ENCODE results near the gene ABHD16A. TPM values are rescaled to one million over a fixed set of nuclear protein-coding genes. Genes with fewer than 3 reads are reported as not detected.
A peak's percentile ranks its signal among the peaks of the same experiment; 100 is the strongest.

Gene ABHD16A
- total RNA-seq, 2 donors from 2014 or later, result 49.3 to 52.8 TPM

- no peaks in the 10 kb centered on the region for H3K36me3 ChIP-seq
- H3K9me3 ChIP-seq, result no peaks in the 10 kb centered on the region
- no peak for TF ChIP-seq CTCF (IDR thresholded peaks at IDR 0.05)
- no peak for ATAC-seq (ENCODE audit: insufficient number of reproducible peaks, low FRiP score, low read depth)
- no peak for DNase-seq (ENCODE audit: low spot score)
- peak overlapping the region; percentile 82 for H3K4me3 ChIP-seq
- peak overlapping the region; percentile 78 to 90 for H3K27ac ChIP-seq
- peaks cover 25 to 63% of the 10 kb centered on the region in 2 donors for H3K4me1 ChIP-seq (ENCODE audit: control insufficient read depth in 1 of 2, low read depth in 2 of 2)
- no peaks in the 10 kb centered on the region for H3K27me3 ChIP-seq (replicated peaks; ENCODE audit: insufficient read depth)
Observed at GRCh38 chr6:31661262-31662123, 41.6 kb downstream of the ABHD16A start.

GRCh38 chr6:31660381-31661261 is 42.5 kb downstream of the ABHD16A start, which contains the start of gene C6orf47:
Gene C6orf47, minus strand, starts transcription at chr6:31660778. Its CDS starts 831 bp downstream, at chr6:31659947.
- Histone ChIP-seq H3K27me3 (replicated peaks; ENCODE audit: insufficient read depth) (no peaks in the 10 kb centered on the region), H3K9me3 (no peaks in the 10 kb centered on the region), H3K4me3 (peak within 1 kb of the TSS; percentile 82), H3K4me1 (ENCODE audit: control insufficient read depth in 1 of 2, low read depth in 2 of 2) (peaks cover 25 to 61% of the 10 kb centered on the region in 2 donors), H3K27ac (peak within 1 kb of the TSS; percentile 82 to 90), H3K36me3 (no peaks in the 10 kb centered on the region)
- TF ChIP-seq CTCF (IDR thresholded peaks at IDR 0.05), result no peak
- ATAC-seq (ENCODE audit: insufficient number of reproducible peaks, low FRiP score, low read depth), result peak; percentile 48
- DNase-seq (ENCODE audit: low spot score), result peak; percentile 54

GRCh38 chr6:31659649-31660380 is 43.3 kb downstream of the ABHD16A start:
- peak overlapping the region; percentile 82 to 90 for H3K27ac ChIP-seq
- ATAC-seq (ENCODE audit: insufficient number of reproducible peaks, low FRiP score, low read depth) (no peak), DNase-seq (ENCODE audit: low spot score) (no peak)
- no peaks in the 10 kb centered on the region for H3K36me3 ChIP-seq
- H3K9me3 ChIP-seq, result no peaks in the 10 kb centered on the region
- no peak for TF ChIP-seq CTCF (IDR thresholded peaks at IDR 0.05)
- H3K4me1 ChIP-seq (ENCODE audit: control insufficient read depth in 1 of 2, low read depth in 2 of 2), result peaks cover 25 to 61% of the 10 kb centered on the region in 2 donors
- H3K27me3 ChIP-seq (replicated peaks; ENCODE audit: insufficient read depth), result no peaks in the 10 kb centered on the region
- peak overlapping the region; percentile 82 for H3K4me3 ChIP-seq

- H3K9me3 ChIP-seq, result no peaks in the 10 kb centered on the region
- no peak for ATAC-seq (ENCODE audit: insufficient number of reproducible peaks, low FRiP score, low read depth)
- H3K27me3 ChIP-seq (replicated peaks; ENCODE audit: insufficient read depth), result no peaks in the 10 kb centered on the region
- TF ChIP-seq CTCF (IDR thresholded peaks at IDR 0.05), result no peak
- H3K4me3 ChIP-seq, result peak overlapping the region; percentile 82
- no peak for DNase-seq (ENCODE audit: low spot score)
- H3K27ac ChIP-seq, result peak overlapping the region; percentile 82 to 90
- no peaks in the 10 kb centered on the region for H3K36me3 ChIP-seq
- H3K4me1 ChIP-seq (ENCODE audit: control insufficient read depth in 1 of 2, low read depth in 2 of 2), result peaks cover 25 to 59% of the 10 kb centered on the region in 2 donors
Observed at GRCh38 chr6:31658983-31659648, 44.0 kb downstream of the ABHD16A start.

Data from thoracic aorta (tissue), 2 donors.